Measurements from ENCODE around the gene GOSR1.
"Not testable (repeated sequence)": the region's sequence is repeated elsewhere in the genome, so short reads cannot be mapped to it uniquely, and the experiment has no call there.

Gene GOSR1

DNA sequence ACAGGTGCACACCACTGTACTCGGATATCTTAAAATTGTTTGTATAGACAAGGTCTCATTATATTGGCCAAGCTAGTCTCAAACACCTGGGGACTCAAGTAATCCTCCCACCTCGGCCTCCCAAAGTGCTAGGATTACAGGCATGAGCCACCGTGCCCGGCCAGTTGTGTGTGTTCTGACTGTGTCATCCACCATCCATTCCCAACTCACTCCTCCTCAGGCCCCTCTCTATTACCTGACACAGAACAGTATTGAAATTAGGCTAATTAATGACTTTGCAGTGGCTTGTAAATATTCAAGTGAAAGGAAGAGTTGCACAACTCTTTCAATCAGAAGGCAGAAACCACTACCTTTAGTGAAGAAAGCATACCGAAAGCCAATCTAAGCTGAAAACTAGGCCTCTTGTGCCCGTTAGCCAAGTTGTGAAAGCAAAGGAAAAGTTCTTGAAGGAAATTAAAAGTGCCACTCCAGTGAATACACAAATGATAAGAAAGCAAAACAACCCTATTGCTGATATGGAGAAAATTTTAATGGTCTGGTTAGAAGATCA, 28.7 kb downstream of the GOSR1 start:
- Histone ChIP-seq H3K9me3 (ENCODE audit: control insufficient read depth, insufficient read depth, low read depth, low read length) (no peaks in the 10 kb centered on the region), H3K27me3 (ENCODE audit: control insufficient read depth, insufficient read depth, low read length) (no peaks in the 10 kb centered on the region), H3K4me1 (ENCODE audit: control insufficient read depth, insufficient read depth, low read length) (0 out of 2 replicates have a peak, but pooled peaks cover 5% of the 10 kb centered on the region), H3K27ac (ENCODE audit: low read depth, low read length) (no peak overlapping the region), H3K4me3 (ENCODE audit: low read depth, low read length) (no peak overlapping the region), H3K9ac (ENCODE audit: low read length) (no peak overlapping the region), H3K36me3 (ENCODE audit: control insufficient read depth, insufficient read depth, low read length) (peaks cover 55% of the 10 kb centered on the region)

DNA sequence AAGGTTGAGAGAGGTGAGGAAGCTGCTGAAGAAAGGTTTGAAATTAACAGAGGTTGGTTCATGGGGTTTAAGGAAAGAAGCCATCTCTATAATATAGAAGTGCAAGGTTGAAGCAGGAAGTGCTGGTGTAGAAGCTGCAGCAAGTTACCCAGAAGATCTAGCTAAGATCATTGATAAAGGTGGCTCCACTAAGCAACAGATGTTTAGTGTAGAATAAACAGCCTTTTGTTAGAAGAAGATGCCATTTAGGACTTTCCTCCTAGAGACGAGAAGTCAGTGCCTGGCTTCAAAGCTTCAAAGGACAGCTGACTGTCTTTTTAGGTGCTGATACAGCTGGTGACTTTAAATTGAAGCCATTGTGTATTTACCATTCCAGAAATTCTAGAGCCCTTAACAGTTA, 29.3 kb downstream of the GOSR1 start:
- H3K4me1 ChIP-seq (ENCODE audit: control insufficient read depth, insufficient read depth, low read length), result 0 out of 2 replicates have a peak, but pooled peaks cover 5% of the 10 kb centered on the region
- no peak overlapping the region for H3K27ac ChIP-seq (ENCODE audit: low read depth, low read length)
- H3K9ac ChIP-seq (ENCODE audit: low read length), result no peak overlapping the region
- H3K4me3 ChIP-seq (ENCODE audit: low read depth, low read length), result no peak overlapping the region
- H3K9me3 ChIP-seq (ENCODE audit: control insufficient read depth, insufficient read depth, low read depth, low read length), result no peaks in the 10 kb centered on the region
- H3K36me3 ChIP-seq (ENCODE audit: control insufficient read depth, insufficient read depth, low read length), result peaks cover 50% of the 10 kb centered on the region
- H3K27me3 ChIP-seq (ENCODE audit: control insufficient read depth, insufficient read depth, low read length), result no peaks in the 10 kb centered on the region

DNA sequence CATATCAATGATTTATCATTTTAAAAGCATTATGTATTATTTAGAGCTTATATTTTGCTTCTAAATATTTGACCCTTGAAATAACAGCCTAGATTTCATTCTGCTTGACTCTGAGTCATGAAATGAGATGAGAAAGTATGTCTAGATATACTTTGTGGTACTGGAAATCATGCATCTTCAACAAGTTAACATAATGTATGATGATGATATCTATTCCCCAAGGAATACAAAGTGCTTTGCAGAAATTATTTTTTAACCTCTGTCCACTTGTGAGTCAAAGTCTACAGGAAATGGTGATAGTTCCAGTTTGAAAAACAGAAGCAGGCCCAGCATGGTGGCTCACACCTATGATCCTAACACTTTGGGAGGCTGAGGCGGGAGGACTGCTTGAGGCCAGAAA, 36.1 kb downstream of the GOSR1 start:
- H3K9me3 ChIP-seq (ENCODE audit: control insufficient read depth, insufficient read depth, low read depth, low read length), result no peaks in the 10 kb centered on the region
- no peaks in the 10 kb centered on the region for H3K27me3 ChIP-seq (ENCODE audit: control insufficient read depth, insufficient read depth, low read length)
- H3K9ac ChIP-seq (ENCODE audit: low read length), result no peak overlapping the region
- H3K27ac ChIP-seq (ENCODE audit: low read depth, low read length), result no peak overlapping the region
- peaks cover 48% of the 10 kb centered on the region for H3K36me3 ChIP-seq (ENCODE audit: control insufficient read depth, insufficient read depth, low read length)
- H3K4me1 ChIP-seq (ENCODE audit: control insufficient read depth, insufficient read depth, low read length), result no peaks in the 10 kb centered on the region
- H3K4me3 ChIP-seq (ENCODE audit: low read depth, low read length), result no peak overlapping the region

DNA sequence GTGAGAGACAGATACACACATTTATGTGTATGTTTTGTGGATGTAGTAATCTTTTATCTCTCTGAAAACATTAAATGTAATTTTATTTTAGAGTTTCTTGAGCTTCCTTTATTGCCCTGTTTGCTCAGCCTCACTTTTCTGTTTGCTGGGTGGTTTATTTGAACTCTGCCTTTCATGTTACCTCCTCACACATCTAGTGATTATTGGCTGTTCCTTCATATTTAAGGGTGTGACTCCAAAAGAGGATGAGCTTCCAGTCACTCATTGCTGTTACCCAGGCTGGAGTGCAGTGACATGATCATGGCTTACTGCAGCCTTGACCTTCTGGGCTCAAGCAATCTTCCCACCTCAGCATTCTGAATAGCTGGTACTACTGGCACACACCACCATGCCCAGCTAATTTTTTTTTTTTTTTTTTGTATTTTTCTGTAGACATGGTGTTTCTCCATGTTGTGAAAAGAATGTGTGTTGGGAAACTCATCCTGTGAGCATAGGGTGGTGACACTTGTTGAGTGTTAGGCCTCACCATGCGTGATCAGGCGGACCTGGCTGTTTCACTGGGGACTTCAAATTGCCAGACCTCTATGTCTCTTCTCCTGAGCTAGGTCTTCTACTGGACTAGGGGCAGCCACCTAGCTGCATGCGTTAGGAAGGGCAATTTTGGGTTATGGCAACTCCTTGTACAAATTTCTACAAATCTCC, 37.8 kb downstream of the GOSR1 start:
- Histone ChIP-seq H3K36me3 (ENCODE audit: control insufficient read depth, insufficient read depth, low read length) (peaks cover 54% of the 10 kb centered on the region), H3K27me3 (ENCODE audit: control insufficient read depth, insufficient read depth, low read length) (no peaks in the 10 kb centered on the region)

DNA sequence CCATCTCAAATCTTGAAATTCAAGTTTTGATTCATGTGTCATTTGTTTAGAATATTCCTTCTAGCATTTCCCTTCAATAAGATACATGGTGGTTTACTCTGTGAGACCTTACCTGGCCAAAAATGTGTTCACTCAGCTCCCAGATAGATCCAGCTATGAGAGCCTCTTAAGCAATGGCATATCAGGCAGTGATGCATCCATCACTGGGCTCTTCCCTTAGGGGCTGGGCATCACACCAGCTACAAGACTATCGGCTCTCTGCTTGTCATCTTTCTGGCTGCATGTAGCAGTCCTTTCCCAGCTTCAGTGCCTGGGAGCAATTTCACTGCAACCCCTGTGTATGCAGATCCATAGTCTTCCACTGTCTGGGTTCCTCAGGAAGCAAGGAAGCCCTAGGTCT, 40.6 kb downstream of the GOSR1 start:
- Histone ChIP-seq H3K27ac (ENCODE audit: low read depth, low read length) (no peak overlapping the region), H3K27me3 (ENCODE audit: control insufficient read depth, insufficient read depth, low read length) (no peaks in the 10 kb centered on the region), H3K9ac (ENCODE audit: low read length) (no peak overlapping the region), H3K9me3 (ENCODE audit: control insufficient read depth, insufficient read depth, low read depth, low read length) (peaks cover 9% of the 10 kb centered on the region), H3K4me3 (ENCODE audit: low read depth, low read length) (no peak overlapping the region), H3K36me3 (ENCODE audit: control insufficient read depth, insufficient read depth, low read length) (peaks cover 69% of the 10 kb centered on the region), H3K4me1 (ENCODE audit: control insufficient read depth, insufficient read depth, low read length) (no peaks in the 10 kb centered on the region)

More for the DNA sequence above, 37.8 kb downstream of the GOSR1 start:
- no peak overlapping the region for H3K27ac ChIP-seq (ENCODE audit: low read depth, low read length)
- no peak overlapping the region for H3K9ac ChIP-seq (ENCODE audit: low read length)
- no peaks in the 10 kb centered on the region for H3K9me3 ChIP-seq (ENCODE audit: control insufficient read depth, insufficient read depth, low read depth, low read length)
- no peaks in the 10 kb centered on the region for H3K4me1 ChIP-seq (ENCODE audit: control insufficient read depth, insufficient read depth, low read length)
- H3K4me3 ChIP-seq (ENCODE audit: low read depth, low read length), result no peak overlapping the region

DNA sequence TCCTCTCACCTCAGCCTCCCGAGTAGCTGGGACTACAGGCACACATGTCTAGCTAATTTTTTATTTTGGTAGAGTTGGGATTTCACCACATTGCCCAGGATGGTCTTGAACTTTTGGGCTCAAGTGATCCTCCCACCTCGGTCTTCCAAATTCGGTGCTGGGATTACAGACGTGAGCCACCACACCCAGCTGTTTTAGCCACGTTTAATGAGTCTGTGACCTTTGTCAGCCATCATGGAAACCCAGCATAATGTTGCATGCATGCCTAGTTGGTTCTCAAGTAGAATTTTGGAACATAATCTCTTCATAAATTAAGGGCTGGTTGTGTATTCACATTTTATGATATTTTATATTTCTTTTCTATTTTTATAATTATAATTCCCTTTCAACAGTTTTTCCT, 42.0 kb downstream of the GOSR1 start:
- H3K9me3 ChIP-seq (ENCODE audit: control insufficient read depth, insufficient read depth, low read depth, low read length), result peaks cover 9% of the 10 kb centered on the region
- no peaks in the 10 kb centered on the region for H3K27me3 ChIP-seq (ENCODE audit: control insufficient read depth, insufficient read depth, low read length)
- no peak overlapping the region for H3K9ac ChIP-seq (ENCODE audit: low read length)
- H3K27ac ChIP-seq (ENCODE audit: low read depth, low read length), result no peak overlapping the region
- peaks cover 58% of the 10 kb centered on the region for H3K36me3 ChIP-seq (ENCODE audit: control insufficient read depth, insufficient read depth, low read length)
- no peak overlapping the region for H3K4me3 ChIP-seq (ENCODE audit: low read depth, low read length)
- H3K4me1 ChIP-seq (ENCODE audit: control insufficient read depth, insufficient read depth, low read length), result no peaks in the 10 kb centered on the region

DNA sequence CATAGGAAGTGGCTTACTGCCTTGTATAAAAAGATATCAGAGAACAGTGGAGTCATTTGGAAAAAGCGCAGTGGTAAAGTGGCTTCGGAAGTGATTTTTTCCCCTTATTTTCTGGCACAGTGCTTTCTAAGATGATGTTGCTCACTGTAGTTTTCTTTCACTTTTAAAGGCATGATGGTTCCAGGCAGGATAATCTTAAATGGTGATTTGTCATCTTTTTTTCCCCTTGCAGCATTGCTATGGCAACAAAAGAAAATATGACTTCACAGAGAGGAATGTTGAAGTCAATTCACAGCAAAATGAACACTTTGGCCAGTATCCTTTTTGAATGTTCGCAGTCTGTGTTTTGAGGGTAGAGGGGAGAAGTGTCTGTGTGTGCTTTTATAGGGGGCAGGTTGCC, 42.5 kb downstream of the GOSR1 start:
- peaks cover 55% of the 10 kb centered on the region for H3K36me3 ChIP-seq (ENCODE audit: control insufficient read depth, insufficient read depth, low read length)
- H3K4me3 ChIP-seq (ENCODE audit: low read depth, low read length), result no peak overlapping the region
- no peaks in the 10 kb centered on the region for H3K27me3 ChIP-seq (ENCODE audit: control insufficient read depth, insufficient read depth, low read length)
- H3K27ac ChIP-seq (ENCODE audit: low read depth, low read length), result no peak overlapping the region
- H3K4me1 ChIP-seq (ENCODE audit: control insufficient read depth, insufficient read depth, low read length), result no peaks in the 10 kb centered on the region
- no peak overlapping the region for H3K9ac ChIP-seq (ENCODE audit: low read length)
- H3K9me3 ChIP-seq (ENCODE audit: control insufficient read depth, insufficient read depth, low read depth, low read length), result peaks cover 9% of the 10 kb centered on the region

DNA sequence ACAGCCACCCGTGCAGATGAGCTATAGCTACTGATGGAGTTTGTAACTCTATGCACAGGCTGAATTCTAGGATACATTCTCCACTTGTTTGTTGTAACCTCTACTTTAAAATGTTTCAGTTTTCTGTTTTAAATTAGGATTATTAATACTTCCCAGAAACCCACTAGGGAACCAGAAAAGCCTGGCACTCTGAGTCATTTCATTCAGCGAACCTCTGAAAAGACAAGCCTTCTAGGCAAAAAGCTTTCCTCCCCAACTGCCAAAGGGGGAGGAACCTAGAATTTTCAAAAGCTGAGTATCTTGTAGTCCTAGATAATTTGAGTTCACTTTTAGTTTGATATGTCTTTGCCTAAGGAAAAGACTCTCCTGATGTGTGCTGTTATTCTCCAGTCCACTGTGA, 43.2 kb downstream of the GOSR1 start:
- Histone ChIP-seq H3K27ac (ENCODE audit: low read depth, low read length) (no peak overlapping the region), H3K36me3 (ENCODE audit: control insufficient read depth, insufficient read depth, low read length) (peaks cover 49% of the 10 kb centered on the region), H3K9me3 (ENCODE audit: control insufficient read depth, insufficient read depth, low read depth, low read length) (peaks cover 9% of the 10 kb centered on the region), H3K4me1 (ENCODE audit: control insufficient read depth, insufficient read depth, low read length) (no peaks in the 10 kb centered on the region), H3K4me3 (ENCODE audit: low read depth, low read length) (no peak overlapping the region), H3K27me3 (ENCODE audit: control insufficient read depth, insufficient read depth, low read length) (no peaks in the 10 kb centered on the region), H3K9ac (ENCODE audit: low read length) (no peak overlapping the region)

DNA sequence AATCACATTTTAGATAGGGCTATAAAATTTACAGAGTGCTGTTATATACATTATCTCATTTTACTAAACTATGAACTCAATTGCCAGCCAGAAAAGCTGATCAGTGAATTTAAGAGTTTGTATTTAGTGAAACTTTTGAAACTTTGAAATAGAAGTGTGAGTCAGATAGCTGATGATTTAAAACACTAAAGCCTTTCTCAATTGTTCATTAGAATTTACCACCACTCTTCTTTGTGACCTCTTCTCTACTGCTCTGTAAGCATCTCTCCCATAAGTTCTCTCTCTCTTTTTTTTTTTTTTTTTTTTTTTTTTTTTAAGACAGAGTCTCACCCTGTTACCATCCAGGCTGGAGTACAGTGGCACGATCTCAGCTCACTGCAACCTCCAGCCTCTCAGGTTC, 43.7 kb downstream of the GOSR1 start:
- Histone ChIP-seq H3K27me3 (ENCODE audit: control insufficient read depth, insufficient read depth, low read length) (no peaks in the 10 kb centered on the region), H3K27ac (ENCODE audit: low read depth, low read length) (no peak overlapping the region), H3K9me3 (ENCODE audit: control insufficient read depth, insufficient read depth, low read depth, low read length) (peaks cover 9% of the 10 kb centered on the region), H3K4me3 (ENCODE audit: low read depth, low read length) (no peak overlapping the region), H3K9ac (ENCODE audit: low read length) (no peak overlapping the region), H3K4me1 (ENCODE audit: control insufficient read depth, insufficient read depth, low read length) (no peaks in the 10 kb centered on the region), H3K36me3 (ENCODE audit: control insufficient read depth, insufficient read depth, low read length) (peaks cover 48% of the 10 kb centered on the region)

DNA sequence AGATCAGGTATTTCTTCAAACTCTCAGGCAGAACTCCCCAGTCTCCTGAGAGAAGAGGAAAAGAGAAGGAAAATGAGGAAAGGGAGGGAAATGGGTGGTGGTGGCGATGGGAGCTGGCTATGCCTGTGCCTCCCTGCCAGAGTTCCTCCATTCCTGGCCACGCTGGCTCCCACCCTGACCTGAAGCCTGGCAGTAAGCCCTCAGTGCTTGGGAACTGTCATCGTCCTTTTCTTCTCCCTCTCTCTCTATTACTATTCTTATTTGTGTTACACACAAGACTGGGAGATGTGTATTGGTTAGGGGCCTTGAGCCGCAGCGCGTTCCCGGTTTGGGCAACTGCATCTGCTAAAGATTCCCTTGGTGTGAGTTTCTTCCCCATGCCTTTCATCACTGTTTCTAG, 44.6 kb downstream of the GOSR1 start:
- Histone ChIP-seq H3K9me3 (ENCODE audit: control insufficient read depth, insufficient read depth, low read depth, low read length) (peaks cover 9% of the 10 kb centered on the region), H3K4me3 (ENCODE audit: low read depth, low read length) (no peak overlapping the region), H3K27me3 (ENCODE audit: control insufficient read depth, insufficient read depth, low read length) (no peaks in the 10 kb centered on the region), H3K27ac (ENCODE audit: low read depth, low read length) (no peak overlapping the region), H3K36me3 (ENCODE audit: control insufficient read depth, insufficient read depth, low read length) (peaks cover 47% of the 10 kb centered on the region), H3K4me1 (ENCODE audit: control insufficient read depth, insufficient read depth, low read length) (no peaks in the 10 kb centered on the region), H3K9ac (ENCODE audit: low read length) (no peak overlapping the region)

DNA sequence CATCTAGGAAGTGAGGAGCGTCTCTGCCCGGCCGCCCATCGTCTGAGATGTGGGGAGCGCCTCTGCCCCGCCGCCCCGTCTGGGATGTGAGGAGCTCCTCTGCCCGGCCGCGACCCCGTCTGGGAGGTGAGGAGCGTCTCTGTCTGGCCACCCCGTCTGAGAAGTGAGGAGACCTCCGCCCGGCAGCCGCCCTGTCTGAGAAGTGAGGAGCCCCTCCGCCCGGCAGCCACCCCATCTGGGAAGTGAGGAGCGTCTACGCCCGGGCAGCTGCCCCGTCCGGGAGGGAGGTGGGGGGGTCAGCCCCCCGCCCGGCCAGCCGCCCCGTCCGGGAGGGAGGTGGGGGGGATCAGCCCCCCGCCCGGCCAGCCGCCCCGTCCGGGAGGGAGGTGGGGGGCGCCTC, 46.0 kb downstream of the GOSR1 start:
- H3K27ac ChIP-seq (ENCODE audit: low read depth, low read length); H3K4me1 ChIP-seq (ENCODE audit: control insufficient read depth, insufficient read depth, low read length); H3K9ac ChIP-seq (ENCODE audit: low read length); H3K27me3 ChIP-seq (ENCODE audit: control insufficient read depth, insufficient read depth, low read length); H3K9me3 ChIP-seq (ENCODE audit: control insufficient read depth, insufficient read depth, low read depth, low read length); H3K4me3 ChIP-seq (ENCODE audit: low read depth, low read length): not testable (repeated sequence)
- H3K36me3 ChIP-seq (ENCODE audit: control insufficient read depth, insufficient read depth, low read length), result peaks cover 39% of the 10 kb centered on the region

All from HUES6 (cell line).